Astrocyte of the spinal cord (primary cell): ENCODE results near the gene GPRC5D.

Source experiments
- DNase-seq: peaks from one replicate; pipeline ENCODE4 v3.0.0; 2011; ENCODE audit warnings: low read depth, low spot score
- H3K4me3 ChIP-seq: 2 replicates; pipeline ENCODE4 v1.5.1; 2011; ENCODE audit warnings: low read depth, mild to moderate bottlenecking, low read length, moderate library complexity
- in situ Hi-C: cut with HindIII; loops from 2 replicates; pipeline ENCODE4 v1.10.0; 2017; ENCODE audit warnings: low sequenced_read_pairs
- TF ChIP-seq, protein P1 (sequence below): IDR thresholded peaks from 2 replicates; pipeline ENCODE4 v1.5.1; 2012; ENCODE audit warnings: low read depth, mild to moderate bottlenecking, low read length, inconsistent platforms

Gene GPRC5D

GRCh38 chr12:12983420-12984035 lies 31.6 kb upstream of the GPRC5D start:
- TF ChIP-seq, protein P1, sequence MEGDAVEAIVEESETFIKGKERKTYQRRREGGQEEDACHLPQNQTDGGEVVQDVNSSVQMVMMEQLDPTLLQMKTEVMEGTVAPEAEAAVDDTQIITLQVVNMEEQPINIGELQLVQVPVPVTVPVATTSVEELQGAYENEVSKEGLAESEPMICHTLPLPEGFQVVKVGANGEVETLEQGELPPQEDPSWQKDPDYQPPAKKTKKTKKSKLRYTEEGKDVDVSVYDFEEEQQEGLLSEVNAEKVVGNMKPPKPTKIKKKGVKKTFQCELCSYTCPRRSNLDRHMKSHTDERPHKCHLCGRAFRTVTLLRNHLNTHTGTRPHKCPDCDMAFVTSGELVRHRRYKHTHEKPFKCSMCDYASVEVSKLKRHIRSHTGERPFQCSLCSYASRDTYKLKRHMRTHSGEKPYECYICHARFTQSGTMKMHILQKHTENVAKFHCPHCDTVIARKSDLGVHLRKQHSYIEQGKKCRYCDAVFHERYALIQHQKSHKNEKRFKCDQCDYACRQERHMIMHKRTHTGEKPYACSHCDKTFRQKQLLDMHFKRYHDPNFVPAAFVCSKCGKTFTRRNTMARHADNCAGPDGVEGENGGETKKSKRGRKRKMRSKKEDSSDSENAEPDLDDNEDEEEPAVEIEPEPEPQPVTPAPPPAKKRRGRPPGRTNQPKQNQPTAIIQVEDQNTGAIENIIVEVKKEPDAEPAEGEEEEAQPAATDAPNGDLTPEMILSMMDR = peak; percentile 65
- peak; percentile 62 for DNase-seq
- in situ Hi-C loops = no loop called here
- no peak overlapping the region for H3K4me3 ChIP-seq

- DNase-seq = no peak
- TF ChIP-seq, protein P1 = no peak
- no peak overlapping the region for H3K4me3 ChIP-seq
- in situ Hi-C loops = no loop called here
Measured at GRCh38 chr12:12982331-12982730, 30.4 kb upstream of the GPRC5D start.

- TF ChIP-seq, protein P1 = no peak
- no peak overlapping the region for H3K4me3 ChIP-seq
- DNase-seq = peak; percentile 96
- in situ Hi-C loops = no loop called here
Measured at GRCh38 chr12:12979731-12980259, 27.8 kb upstream of the GPRC5D start.

DNA sequence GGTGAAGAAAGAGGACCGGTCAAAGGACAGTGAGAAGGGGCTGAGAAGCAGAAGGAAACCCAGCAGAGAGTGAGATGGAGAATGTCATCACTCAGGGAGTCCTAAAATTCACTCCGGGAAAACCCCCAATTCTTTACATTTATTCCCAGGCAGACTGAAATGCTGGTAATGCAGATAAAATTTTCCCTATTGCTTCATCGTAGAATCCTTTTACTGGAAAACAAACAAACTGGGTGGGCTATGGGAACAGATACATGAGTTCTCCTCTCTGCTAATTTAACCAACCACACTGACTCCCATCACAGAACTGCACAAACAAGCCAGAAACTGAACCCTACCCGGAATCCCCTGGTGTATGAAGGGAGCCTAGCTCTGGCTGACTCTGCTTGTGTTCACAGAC lies 27.2 kb upstream of the GPRC5D start:
- no peak overlapping the region for H3K4me3 ChIP-seq
- in situ Hi-C loops = no loop called here
- DNase-seq = no peak
- TF ChIP-seq, protein P1 = no peak

GRCh38 chr12:12977231-12977630 lies 25.3 kb upstream of the GPRC5D start:
- DNase-seq = no peak
- no peak overlapping the region for H3K4me3 ChIP-seq
- in situ Hi-C loops = no loop called here
- TF ChIP-seq, protein P1 = no peak

GRCh38 chr12:12976366-12976765 lies 24.4 kb upstream of the GPRC5D start:
- peak; percentile 92 for DNase-seq
- no peak overlapping the region for H3K4me3 ChIP-seq
- in situ Hi-C loops = no loop called here
- TF ChIP-seq, protein P1 = no peak
